ENCODE data around the gene EFTUD2.
A peak's percentile ranks its signal among the peaks of the same experiment; 100 is the strongest.

The EFTUD2 gene

DNA sequence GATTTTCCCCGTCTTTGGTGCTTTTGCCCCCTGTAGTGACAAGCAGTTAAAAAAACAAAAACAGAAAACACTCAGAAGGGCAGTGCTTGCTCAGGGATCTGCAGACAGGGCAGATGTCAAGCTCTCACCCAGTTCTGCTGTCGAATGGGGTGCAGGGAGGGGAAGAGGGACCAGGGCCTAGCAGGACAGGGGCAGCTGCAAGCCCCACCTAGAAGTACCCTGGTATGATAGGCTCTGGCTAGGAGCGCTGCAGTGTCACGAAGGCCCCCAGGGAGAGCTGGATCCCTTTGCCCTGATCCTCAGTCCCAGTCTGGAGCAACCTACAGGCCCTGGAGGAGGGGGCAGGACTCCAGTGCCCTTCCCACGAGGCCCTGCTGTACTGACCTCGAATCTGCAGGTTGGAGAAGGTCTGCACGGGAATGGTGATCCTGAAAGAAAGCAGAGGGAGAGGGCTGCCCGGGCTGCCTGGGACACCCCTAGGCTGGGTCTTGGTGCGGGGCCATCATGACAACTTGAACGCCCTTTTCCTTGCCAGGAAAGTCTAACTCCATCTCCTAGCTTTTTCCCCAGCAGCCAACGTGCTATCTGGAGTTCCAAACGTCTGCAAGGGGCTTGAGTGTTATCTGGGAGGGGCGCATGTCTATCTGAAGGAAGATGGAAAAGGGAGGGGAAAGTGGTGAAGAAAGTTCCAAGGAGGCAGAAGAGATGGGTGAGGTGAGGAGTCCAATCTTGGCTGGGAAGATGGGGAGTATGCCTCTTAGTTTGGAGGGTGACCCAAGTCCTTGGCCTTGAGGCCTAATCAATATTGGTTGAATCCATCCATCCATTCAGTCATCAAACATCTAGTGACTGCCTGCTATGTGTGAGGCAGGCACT is 11.2 kb upstream of the EFTUD2 start:
- no peak for DNase-seq (ENCODE audit: low read depth)

GRCh38 chr17:44909681-44910144 is 10.5 kb upstream of the EFTUD2 start:
- DNase-seq (ENCODE audit: low read depth), result no peak

DNA sequence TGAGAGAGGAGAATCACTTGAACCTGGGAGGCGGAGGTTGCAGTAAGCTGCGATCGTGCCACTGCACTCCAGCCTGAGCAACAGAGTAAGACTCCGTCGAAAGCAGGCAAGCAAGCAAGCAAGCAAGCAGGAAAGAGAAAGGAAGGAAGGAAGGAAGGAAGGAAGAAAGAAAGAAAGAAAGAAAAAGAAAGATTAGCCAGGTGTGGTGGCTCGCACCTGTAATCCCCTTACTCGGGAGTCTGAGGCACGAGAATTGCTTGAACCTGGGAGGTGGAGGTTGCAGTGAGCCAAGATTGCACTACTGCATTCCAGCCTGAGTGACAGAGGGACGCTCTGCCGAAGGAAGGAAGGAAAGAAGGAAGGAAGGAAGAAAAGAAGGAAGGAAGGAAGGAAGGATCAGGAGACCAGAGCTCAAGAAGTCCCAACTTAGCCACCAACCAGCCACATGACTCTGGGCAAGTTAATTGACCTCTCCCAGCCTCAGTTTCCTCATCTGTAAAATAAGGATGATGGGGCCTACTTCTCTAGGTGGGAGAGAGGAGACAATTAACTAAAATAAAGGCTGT is 9.6 kb upstream of the EFTUD2 start:
- no peak for DNase-seq (ENCODE audit: low read depth)

- no peak for DNase-seq (ENCODE audit: low read depth)
Observed at GRCh38 chr17:44907729-44908470, 8.7 kb upstream of the EFTUD2 start.

DNA sequence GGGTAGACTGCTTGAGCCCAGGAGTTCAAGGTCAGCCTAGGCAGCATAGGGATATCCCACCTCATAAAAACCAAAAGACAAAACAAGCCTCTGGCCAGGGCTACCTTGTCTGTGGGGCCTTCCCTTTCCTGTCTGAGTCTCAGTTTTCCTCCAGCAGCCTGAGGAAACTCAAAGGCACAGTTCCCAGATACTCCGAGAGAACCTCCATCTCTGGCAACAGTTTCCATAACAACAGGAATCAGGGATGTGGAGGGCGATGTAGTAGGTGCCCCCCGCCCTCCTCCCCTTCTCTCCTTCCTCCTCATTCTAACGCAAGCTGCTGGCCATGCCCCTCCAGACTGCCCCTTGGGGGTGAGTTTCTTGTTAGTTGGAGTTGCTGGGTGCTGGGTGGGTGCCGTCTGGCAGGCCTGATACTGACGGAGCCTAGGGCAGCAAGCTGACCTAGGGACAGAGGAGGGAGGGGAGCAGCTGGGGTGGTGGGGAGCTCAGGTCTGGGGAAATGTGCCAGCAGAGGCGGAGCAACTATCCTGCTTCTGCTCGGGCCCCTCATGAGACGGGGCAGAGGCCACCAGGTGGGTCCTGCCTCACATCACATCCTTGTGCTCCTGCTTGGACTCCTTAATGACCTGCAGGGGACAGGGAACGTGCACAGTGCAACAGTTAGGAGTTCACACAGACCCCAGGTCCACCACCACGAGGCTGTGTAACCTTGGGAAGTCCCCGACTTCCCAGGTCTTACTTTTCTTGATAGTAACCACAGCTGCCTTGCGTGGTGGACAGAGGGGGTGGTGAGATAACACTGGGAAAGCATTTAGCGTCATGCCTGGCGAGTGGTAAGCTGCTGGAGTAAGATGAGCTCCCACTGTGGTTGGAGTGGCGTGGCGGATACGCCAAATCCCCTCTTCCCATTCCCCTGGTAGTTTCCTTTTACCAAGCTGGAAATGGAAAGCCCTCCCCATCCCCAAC is 7.8 kb upstream of the EFTUD2 start:
- DNase-seq (ENCODE audit: low read depth), result peak; percentile 49

- DNase-seq (ENCODE audit: low read depth), result no peak
Observed at GRCh38 chr17:44906010-44906646, 6.9 kb upstream of the EFTUD2 start.

- no peak for DNase-seq (ENCODE audit: low read depth)
Observed at GRCh38 chr17:44905006-44906000, 6.1 kb upstream of the EFTUD2 start.

DNA sequence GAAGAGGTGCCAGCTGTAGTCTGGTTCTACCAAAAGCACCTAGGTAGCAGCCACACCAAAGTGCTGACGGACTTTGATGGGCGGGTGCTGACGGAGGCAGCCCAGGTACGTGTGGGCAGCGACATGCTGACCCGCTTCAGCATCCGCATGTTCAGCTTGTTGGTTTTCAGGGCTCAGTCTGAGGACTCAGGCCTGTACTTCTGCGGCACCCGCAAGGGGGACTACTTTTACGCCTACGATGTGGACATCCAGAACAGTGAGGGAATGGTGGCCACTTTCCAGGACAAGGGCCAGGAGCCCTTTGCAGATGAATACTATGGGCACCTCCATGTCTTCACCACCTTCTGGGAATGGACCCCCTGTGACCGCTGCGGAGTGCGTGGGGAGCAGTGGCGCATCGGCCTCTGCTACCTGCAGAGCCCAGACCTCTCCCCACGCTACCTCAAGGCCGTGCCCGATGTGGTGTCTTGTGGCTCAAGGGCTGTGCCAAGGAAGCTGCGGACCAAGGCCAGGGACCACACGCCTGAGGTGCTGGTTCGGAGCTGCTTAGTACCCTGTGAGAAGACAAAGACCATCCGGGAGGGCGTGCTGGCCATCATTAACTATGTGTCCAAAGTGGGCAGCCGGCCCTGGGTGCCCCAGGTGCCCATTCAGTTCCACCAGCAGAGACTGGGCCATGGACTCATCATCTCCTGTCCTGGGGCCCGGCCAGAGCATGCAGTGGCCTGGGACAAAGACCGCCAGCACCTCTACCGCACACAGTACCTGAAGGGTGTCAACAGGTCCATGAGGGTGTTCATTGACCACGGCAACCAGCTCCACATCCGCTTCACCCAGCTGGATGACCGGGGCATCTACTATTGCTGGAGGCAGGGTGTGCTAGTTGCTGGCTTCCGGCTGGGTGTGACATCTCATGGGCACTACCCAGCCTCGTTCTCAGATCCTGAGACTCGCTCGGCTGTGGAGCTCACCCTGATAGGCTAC is 5.0 kb upstream of the EFTUD2 start:
- no peak for DNase-seq (ENCODE audit: low read depth)

DNA sequence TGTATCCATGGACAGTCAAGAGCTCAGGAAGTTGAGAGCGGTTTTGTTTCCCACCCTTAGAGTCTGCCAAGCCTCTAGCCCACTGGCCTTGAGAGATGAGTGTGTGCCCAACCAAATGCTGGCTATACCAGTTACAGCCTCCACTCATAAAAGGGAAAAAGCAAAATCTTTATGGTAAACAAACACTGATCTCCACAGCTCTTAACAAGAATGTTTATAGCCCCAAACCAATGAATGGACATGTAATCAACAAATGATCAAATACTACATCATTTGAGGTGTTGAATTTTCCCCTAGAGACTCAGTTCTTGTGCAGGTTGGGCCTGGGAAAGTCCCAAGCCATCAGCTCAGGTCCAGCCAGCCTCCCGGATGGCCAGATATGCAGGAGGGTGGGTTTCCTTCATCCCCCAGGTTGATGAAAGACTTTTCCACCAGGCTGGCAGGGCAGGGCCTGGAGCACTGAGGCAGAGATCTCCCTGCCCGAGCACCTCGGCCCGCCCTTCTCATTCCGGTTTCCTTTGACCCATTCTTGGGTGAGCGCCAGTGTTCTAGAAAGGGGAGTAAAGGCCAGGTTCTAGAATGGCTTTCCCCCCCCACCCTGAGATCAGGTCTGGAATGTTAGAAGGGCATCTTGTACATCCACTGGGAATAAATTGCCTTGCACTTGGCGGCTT is 3.9 kb upstream of the EFTUD2 start:
- DNase-seq (ENCODE audit: low read depth), result no peak

DNA sequence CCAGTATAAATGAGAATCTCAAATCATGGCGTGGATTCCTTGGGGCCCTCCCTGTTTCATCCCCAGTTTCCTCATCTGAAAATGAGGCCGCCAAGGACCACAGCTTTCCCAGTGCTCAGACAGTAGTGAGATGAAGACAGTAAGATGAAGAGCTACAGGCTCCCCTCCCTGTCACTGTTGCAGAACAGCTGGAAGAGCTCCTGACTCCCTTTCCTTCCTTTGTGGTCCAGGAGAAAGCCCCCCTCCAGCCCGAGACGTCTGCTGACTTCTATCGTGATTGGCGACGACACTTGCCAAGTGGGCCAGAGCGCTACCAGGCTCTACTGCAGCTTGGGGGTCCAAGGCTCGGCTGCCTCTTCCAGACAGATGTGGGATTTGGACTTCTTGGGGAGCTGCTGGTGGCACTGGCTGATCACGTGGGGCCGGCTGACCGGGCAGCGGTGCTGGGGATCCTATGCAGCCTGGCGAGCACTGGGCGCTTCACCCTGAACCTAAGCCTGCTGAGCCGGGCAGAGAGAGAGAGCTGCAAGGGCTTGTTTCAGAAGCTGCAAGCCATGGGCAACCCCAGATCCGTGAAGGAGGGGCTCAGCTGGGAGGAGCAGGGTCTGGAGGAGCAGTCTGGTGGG is 3.0 kb upstream of the EFTUD2 start:
- DNase-seq (ENCODE audit: low read depth), result no peak

DNA sequence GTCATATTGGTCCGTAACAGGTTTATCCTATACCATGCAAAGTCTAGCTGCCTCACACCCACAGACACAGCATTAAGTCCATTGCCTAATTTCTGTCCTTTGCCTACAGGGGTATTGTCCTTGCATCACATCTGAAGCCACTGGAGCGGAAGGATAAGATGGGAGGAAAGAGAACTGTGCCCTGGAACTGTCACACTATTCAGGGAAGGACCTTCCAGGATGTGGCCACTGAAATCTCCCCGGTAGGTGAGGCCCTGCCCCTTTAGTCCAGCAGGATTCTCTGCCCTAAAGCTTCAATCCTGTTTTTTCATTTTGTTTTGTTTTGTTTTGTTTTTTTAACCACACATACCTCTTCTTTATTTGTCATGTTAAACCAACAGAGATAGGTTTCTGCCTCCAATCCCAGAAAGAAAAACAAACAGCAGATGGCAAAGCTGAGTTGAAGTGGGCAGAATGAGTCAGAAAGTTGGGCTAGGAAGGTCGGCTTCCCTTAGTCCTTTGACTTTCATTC is 2.2 kb upstream of the EFTUD2 start:
- no peak for DNase-seq (ENCODE audit: low read depth)

DNA sequence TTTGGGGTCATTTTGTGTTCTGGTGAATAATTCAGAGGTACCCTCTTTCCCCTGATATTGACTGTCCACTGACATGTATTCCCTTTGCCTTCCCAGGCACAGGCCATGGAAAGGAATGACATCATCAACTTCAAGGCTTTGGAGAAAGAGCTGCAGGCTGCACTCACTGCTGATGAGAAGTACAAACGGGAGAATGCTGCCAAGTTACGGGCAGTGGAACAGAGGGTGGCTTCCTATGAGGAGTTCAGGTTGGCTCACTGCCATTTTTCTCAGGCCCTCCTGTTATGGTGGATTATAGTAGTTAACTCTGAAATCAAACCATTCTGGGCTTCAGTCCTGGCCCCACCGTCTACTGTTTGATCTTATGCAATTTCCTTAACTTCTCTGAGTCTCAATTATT is 1.6 kb upstream of the EFTUD2 start:
- DNase-seq (ENCODE audit: low read depth), result no peak

DNA sequence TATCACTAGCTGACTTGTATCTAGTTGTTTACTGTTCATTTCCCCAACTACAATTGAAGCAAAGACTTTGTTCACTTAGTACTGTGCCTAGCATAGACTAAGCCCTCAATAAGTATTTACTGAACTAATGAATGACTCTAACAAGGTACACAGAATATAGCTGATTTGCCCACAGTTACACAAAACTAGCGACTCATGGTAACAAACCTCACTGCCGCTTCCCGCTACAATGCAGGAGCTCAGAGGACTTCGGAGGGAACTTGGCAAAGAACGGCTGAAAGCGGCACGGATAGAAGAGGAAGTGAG is 524 bp downstream of the EFTUD2 start:
- DNase-seq (ENCODE audit: low read depth), result no peak

DNA sequence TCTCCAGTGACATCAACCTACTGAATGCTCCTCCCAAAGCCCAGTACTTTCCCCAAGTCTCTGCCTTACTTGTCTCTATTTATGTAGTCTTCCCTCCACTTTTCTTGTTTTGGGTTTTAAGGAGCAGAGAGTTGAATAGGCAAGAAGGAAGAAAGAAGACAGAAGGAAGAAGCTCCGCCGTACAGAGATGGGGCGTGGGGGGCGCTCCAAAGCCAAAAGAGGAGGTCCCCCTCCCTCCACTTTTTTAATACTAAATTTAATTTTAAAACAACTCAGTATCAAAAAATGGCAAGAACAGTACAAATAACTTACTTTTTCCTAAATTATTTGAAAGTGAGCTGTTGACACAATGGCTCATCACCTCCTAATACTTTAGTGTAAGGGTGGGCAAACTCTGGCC is 4.6 kb downstream of the EFTUD2 start:
- no peak for DNase-seq (ENCODE audit: low read depth)

- no peak for DNase-seq (ENCODE audit: low read depth)
Observed at GRCh38 chr17:44892250-44892649, 7.0 kb downstream of the EFTUD2 start.

DNA sequence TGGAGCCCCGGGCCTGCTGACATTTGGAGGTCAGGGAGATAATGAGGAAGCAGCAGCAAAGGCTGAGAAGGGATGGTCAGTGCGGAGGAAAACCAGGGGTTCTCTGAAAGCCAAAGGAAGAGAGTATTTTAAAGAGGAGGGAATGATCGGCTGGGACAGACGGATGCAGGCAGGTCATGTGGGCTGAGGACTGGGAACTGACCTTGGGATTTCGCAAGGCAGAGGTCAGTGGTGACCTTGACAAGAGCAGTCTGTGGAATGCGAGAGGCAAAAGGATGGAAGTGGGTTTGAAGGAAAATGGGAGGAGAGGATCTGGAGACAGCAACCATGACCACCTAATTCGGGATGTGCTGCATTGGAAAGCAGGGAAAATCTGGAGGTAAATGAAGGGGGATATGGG is 10.2 kb downstream of the EFTUD2 start:
- DNase-seq (ENCODE audit: low read depth), result no peak

Measured in CMK (cell line).